ENCODE results near the gene DENND6A. TPM values are rescaled to one million over a fixed set of nuclear protein-coding genes. Genes with fewer than 3 reads are reported as not detected.
"Not testable (repeated sequence)": the region's sequence is repeated elsewhere in the genome, so short reads cannot be mapped to it uniquely, and the experiment has no call there.

Gene DENND6A
- total and polyA plus RNA-seq, 2 experiments from 2014 or later = 10.6 to 13.8 TPM

DNA sequence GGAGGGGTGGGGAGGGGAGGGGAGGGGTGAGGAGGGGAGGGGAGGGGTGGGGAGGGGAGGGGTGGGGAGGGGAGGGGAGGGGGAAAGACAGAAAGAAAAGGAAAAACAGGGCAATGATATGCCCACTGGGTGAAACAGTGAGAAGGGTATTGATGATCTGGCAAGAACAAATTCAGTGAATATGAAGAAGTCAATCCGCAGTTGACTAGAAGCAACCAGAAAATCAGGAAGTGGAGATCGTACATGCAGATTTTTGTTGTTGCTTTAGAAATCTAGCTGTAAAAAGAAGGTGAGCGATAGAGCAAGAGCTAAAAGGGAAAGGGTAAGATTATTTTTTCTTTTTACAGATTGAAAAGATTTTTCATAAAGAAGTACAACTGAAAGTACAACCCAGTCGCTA lies 48.1 kb downstream of the DENND6A start:
- H3K4me3 ChIP-seq = no peak overlapping the region
- peaks cover 16% of the 10 kb centered on the region for H3K36me3 ChIP-seq
- DNase-seq (ENCODE audit: low read depth in 1 of 2, low spot score in 1 of 2) = no peak
- TF ChIP-seq, protein P1, sequence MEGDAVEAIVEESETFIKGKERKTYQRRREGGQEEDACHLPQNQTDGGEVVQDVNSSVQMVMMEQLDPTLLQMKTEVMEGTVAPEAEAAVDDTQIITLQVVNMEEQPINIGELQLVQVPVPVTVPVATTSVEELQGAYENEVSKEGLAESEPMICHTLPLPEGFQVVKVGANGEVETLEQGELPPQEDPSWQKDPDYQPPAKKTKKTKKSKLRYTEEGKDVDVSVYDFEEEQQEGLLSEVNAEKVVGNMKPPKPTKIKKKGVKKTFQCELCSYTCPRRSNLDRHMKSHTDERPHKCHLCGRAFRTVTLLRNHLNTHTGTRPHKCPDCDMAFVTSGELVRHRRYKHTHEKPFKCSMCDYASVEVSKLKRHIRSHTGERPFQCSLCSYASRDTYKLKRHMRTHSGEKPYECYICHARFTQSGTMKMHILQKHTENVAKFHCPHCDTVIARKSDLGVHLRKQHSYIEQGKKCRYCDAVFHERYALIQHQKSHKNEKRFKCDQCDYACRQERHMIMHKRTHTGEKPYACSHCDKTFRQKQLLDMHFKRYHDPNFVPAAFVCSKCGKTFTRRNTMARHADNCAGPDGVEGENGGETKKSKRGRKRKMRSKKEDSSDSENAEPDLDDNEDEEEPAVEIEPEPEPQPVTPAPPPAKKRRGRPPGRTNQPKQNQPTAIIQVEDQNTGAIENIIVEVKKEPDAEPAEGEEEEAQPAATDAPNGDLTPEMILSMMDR (IDR thresholded peaks at IDR 0.05; ENCODE audit: low read depth, low read length) = no peak
- no peak overlapping the region for H3K27ac ChIP-seq
- no peaks in the 10 kb centered on the region for H3K9me3 ChIP-seq (ENCODE audit: low read depth)
- no peaks in the 10 kb centered on the region for H3K4me1 ChIP-seq (ENCODE audit: low read depth)
- no peaks in the 10 kb centered on the region for H3K27me3 ChIP-seq

DNA sequence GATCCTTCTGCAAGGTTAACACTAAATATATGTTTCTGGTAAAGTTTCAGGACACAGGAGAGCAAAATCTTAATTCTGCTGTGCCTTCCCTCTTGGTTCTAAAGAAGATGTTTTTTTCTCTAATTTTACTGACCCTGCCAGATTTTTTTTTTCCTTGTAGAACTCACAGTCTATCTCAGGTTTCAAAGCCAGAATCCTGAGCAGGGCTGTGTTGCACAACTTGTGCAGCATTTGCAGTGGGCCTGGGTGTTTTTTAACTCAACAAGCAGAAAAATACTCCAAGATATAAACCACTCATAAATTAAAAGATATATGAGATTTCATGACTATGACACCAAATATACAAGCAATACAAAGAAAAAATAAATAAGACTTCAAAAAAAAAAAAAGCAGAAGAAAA lies 55.5 kb downstream of the DENND6A start:
- Histone ChIP-seq H3K4me3 (no peak overlapping the region), H3K27ac (no peak overlapping the region), H3K27me3 (no peaks in the 10 kb centered on the region), H3K4me1 (ENCODE audit: low read depth) (no peaks in the 10 kb centered on the region), H3K9me3 (ENCODE audit: low read depth) (no peaks in the 10 kb centered on the region), H3K36me3 (peaks cover 43% of the 10 kb centered on the region)
- TF ChIP-seq, protein P1 (IDR thresholded peaks at IDR 0.05; ENCODE audit: low read depth, low read length) = no peak
- peak in 1 of 2 donors; percentile 59 for DNase-seq (ENCODE audit: low read depth in 1 of 2, low spot score in 1 of 2)

DNA sequence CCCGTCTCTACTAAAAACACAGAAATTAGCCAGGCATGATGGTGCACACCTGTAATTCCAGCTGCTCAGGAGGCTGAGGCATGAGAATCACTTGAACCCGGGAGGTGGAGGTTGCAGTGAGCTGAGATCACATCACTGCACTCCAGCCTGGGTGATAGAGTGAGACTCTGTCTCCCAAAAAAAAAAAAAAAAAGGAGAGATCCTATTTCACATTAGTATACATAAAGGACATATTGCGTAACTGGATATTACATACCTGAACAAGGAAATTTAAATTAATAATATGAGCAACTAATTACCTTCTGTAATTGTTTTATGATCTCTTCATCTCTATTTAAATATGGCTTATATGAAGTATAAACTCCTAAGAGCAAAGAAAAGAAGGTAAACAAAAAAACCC lies 58.6 kb downstream of the DENND6A start:
- not testable (repeated sequence) for H3K4me3 ChIP-seq; DNase-seq (ENCODE audit: low read depth in 1 of 2, low spot score in 1 of 2); H3K9me3 ChIP-seq (ENCODE audit: low read depth); H3K27me3 ChIP-seq; H3K27ac ChIP-seq; H3K4me1 ChIP-seq (ENCODE audit: low read depth)
- H3K36me3 ChIP-seq = peaks cover 53% of the 10 kb centered on the region

GRCh38 chr3:57627976-57628375 lies 64.9 kb downstream of the DENND6A start:
- no peaks in the 10 kb centered on the region for H3K9me3 ChIP-seq (ENCODE audit: low read depth)
- TF ChIP-seq, protein P1 (IDR thresholded peaks at IDR 0.05; ENCODE audit: low read depth, low read length) = no peak
- no peaks in the 10 kb centered on the region for H3K4me1 ChIP-seq (ENCODE audit: low read depth)
- peaks cover 58% of the 10 kb centered on the region for H3K36me3 ChIP-seq
- no peak for DNase-seq (ENCODE audit: low read depth in 1 of 2, low spot score in 1 of 2)
- no peak overlapping the region for H3K27ac ChIP-seq
- no peaks in the 10 kb centered on the region for H3K27me3 ChIP-seq
- no peak overlapping the region for H3K4me3 ChIP-seq

DNA sequence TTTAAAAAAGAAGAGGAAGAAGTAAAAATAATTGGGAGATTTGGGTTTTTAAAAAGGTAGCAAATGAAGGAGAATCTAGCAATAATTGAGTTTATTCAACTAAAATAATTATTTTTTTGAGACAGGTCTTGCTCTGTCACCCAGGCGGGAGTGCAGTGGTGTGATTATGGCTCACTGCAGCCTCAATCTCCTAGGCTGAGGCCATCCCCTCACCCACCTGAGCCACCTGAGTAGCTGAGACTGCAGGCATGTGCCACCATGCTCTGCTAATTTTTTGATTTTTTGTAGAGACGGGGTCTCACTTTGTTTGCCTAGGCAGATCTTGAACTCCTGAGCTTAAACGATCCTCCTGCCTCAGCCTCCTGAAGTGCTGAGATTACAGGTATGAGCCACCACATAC lies 68.1 kb downstream of the DENND6A start:
- Histone ChIP-seq H3K27me3 (no peaks in the 10 kb centered on the region), H3K27ac (no peak overlapping the region), H3K4me3 (no peak overlapping the region), H3K36me3 (peaks cover 36% of the 10 kb centered on the region), H3K9me3 (ENCODE audit: low read depth) (no peaks in the 10 kb centered on the region), H3K4me1 (ENCODE audit: low read depth) (no peaks in the 10 kb centered on the region)
- no peak for DNase-seq (ENCODE audit: low read depth in 1 of 2, low spot score in 1 of 2)
- TF ChIP-seq, protein P1 (IDR thresholded peaks at IDR 0.05; ENCODE audit: low read depth, low read length) = no peak

DNA sequence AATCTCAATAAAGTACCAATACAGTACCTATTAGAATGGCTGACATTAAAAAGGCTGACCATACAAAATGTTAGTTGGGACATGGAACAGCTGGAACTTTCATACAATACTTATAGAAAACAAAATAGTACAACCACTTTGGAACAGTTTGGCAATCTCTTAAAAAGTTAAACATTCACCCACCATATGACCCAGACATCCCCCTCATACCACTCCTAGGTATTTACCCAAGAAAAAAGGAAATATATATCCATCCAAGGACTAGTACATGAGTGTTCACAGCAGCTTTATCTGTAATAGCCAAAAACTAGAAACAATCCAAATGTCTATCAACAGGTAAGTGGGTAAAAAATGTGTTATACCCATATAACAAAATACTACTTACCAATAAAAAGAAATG lies 70.5 kb downstream of the DENND6A start:
- Histone ChIP-seq H3K27ac (no peak overlapping the region), H3K36me3 (peaks cover 15% of the 10 kb centered on the region), H3K9me3 (ENCODE audit: low read depth) (no peaks in the 10 kb centered on the region), H3K27me3 (no peaks in the 10 kb centered on the region), H3K4me3 (no peak overlapping the region), H3K4me1 (ENCODE audit: low read depth) (no peaks in the 10 kb centered on the region)
- no peak for DNase-seq (ENCODE audit: low read depth in 1 of 2, low spot score in 1 of 2)
- TF ChIP-seq, protein P1 (IDR thresholded peaks at IDR 0.05; ENCODE audit: low read depth, low read length) = no peak

All from cardiac muscle cell (in vitro differentiated cells and primary cell).